A549 (cell line): ENCODE data around the gene RIC1. TPM values are rescaled to one million over a fixed set of nuclear protein-coding genes. Genes with fewer than 3 reads are reported as not detected.

Source experiments
- ATAC-seq, 2 experiments: fragments of 200-7000 bp in 1 of 2; fragments of >200 bp in 1 of 2; cut with Nextera tagmentation in 1 of 2; cut with Tn5 transposase in 1 of 2; 3 replicates each; pipeline versions ENCODE4 v1.8.0 to v1.9.1; 2018 to 2020; ENCODE audit warnings: mild to moderate bottlenecking in 1 of 2, moderate library complexity in 1 of 2
- CTCF ChIA-PET: fragments of 300-600 bp; sonication (Branson Sonifier 250); formaldehyde crosslinking; extraction: SDS; loops from one replicate; lab custom pipeline; 2021; ENCODE audit warnings: antibody characterized with exemption, inconsistent platforms; lab: Yijun Ruan, JAX
- POLR2A ChIA-PET: fragments of 350-600 bp; formaldehyde crosslinking; extraction: SDS; loops from one replicate; lab custom pipeline; 2021; ENCODE audit warnings: antibody characterized with exemption, inconsistent platforms; lab: Yijun Ruan, JAX
- DNase-seq, 2 experiments: peaks; one replicate each; pipeline versions ENCODE4 v3.0.0 to v3.0.0-alpha.2; 2011 to 2016; ENCODE audit warnings: low read depth in 1 of 2, low spot score in 1 of 2
- FAIRE-seq: peaks from 2 replicates; lab custom pipeline; 2011; peaks lifted over from hg19 to GRCh38; lab: Jason Lieb, UNC
- H3K27ac ChIP-seq, 2 experiments: fragments of >200 bp; sonication (Bioruptor Twin); formaldehyde crosslinking; 3 replicates each; pipeline ENCODE4 v1.5.1; 2016 to 2017
- H3K4me1 ChIP-seq: fragments of >200 bp; sonication (Bioruptor Twin); formaldehyde crosslinking; 3 replicates; pipeline ENCODE4 v1.6.1; 2016
- H3K4me2 ChIP-seq: fragments of >200 bp; sonication (Bioruptor Twin); formaldehyde crosslinking; 3 replicates; pipeline ENCODE4 v1.6.1; 2016
- H3K4me3 ChIP-seq: fragments of >200 bp; sonication (Bioruptor Twin); formaldehyde crosslinking; 3 replicates; pipeline ENCODE4 v1.5.1; 2016
- H3K9me3 ChIP-seq: fragments of >200 bp; sonication (Bioruptor Twin); formaldehyde crosslinking; 3 replicates; pipeline ENCODE4 v1.6.1; 2016
- ATOH8 ChIP-seq: fragments of 250-450 bp; sonication (Bioruptor Pico); IDR thresholded peaks from 2 replicates; pipeline ENCODE4 v1.5.0; 2020; ENCODE audit warnings: low read depth, mild to moderate bottlenecking, moderate library complexity
- BCL3 ChIP-seq: fragments of >200 bp; sonication (Bioruptor Twin); formaldehyde crosslinking; IDR thresholded peaks from 3 replicates; pipeline ENCODE4 v1.6.1; 2016
- CBX8 ChIP-seq: fragments of 200-600 bp; sonication (generic); IDR thresholded peaks from 2 replicates; pipeline ENCODE4 v1.6.1; 2016
- CTCF ChIP-seq: fragments of >200 bp; sonication (Bioruptor Twin); formaldehyde crosslinking; IDR thresholded peaks from 3 replicates; pipeline ENCODE4 v1.5.1; 2016
- HES2 ChIP-seq: fragments of >200 bp; sonication (Bioruptor Twin); formaldehyde crosslinking; IDR thresholded peaks from 2 replicates; pipeline ENCODE4 v1.6.1; 2016
- HMGXB4 ChIP-seq: fragments of 250-450 bp; sonication (Bioruptor Pico); IDR thresholded peaks from 2 replicates; pipeline ENCODE4 v1.5.0; 2021; ENCODE audit warnings: mild to moderate bottlenecking, moderate library complexity, borderline replicate concordance
- HOXA7 ChIP-seq: fragments of 250-450 bp; sonication (Bioruptor Pico); IDR thresholded peaks from 2 replicates; pipeline ENCODE4 v1.5.0; 2020; ENCODE audit warnings: mild to moderate bottlenecking, moderate library complexity
- HOXB13 ChIP-seq: fragments of 250-450 bp; sonication (Bioruptor Pico); IDR thresholded peaks from 2 replicates; pipeline ENCODE4 v1.5.0; 2020; ENCODE audit warnings: low read depth, mild to moderate bottlenecking, moderate library complexity
- JUN ChIP-seq, 2 experiments: fragments of >200 bp; sonication (Bioruptor Twin); formaldehyde crosslinking; IDR thresholded peaks; 2 replicates in 1 of 2; 3 replicates in 1 of 2; pipeline ENCODE4 v1.6.1; 2016 to 2017
- KDM5A ChIP-seq: fragments of 200-600 bp; sonication (generic); IDR thresholded peaks from 2 replicates; pipeline ENCODE4 v1.6.1; 2016; ENCODE audit warnings: antibody characterized with exemption, mild to moderate bottlenecking
- MAZ ChIP-seq: fragments of 150-350 bp; IDR thresholded peaks from 2 replicates; pipeline ENCODE4 v1.6.1; 2014; ENCODE audit warnings: antibody characterized with exemption, low read depth, low read length, borderline replicate concordance
- NFE2L2 ChIP-seq: fragments of 150-350 bp; conservative IDR thresholded peaks from 2 replicates; pipeline ENCODE4 v1.6.1; 2014; ENCODE audit warnings: low read length
- NR3C1 ChIP-seq: fragments of >200 bp; sonication (Bioruptor Twin); formaldehyde crosslinking; IDR thresholded peaks from 3 replicates; pipeline ENCODE4 v1.6.1; 2017
- PBX3 ChIP-seq: IDR thresholded peaks from 2 replicates; pipeline ENCODE4 v1.6.1; 2012
- RCOR1 ChIP-seq: fragments of 150-350 bp; IDR thresholded peaks from 2 replicates; pipeline ENCODE4 v1.6.1; 2014; ENCODE audit warnings: antibody characterized with exemption, low read length, low read depth
- RFX5 ChIP-seq: fragments of 450-650 bp; IDR thresholded peaks from 2 replicates; pipeline ENCODE4 v1.7.1; 2014; ENCODE audit warnings: antibody characterized with exemption, mild to moderate bottlenecking, moderate library complexity
- TP53 ChIP-seq: fragments of 250-450 bp; sonication (Bioruptor Pico); IDR thresholded peaks from 2 replicates; pipeline ENCODE4 v1.5.0; 2021; ENCODE audit warnings: mild to moderate bottlenecking, moderate library complexity
- ZSCAN20 ChIP-seq: fragments of 250-450 bp; sonication (Bioruptor Pico); IDR thresholded peaks from 2 replicates; pipeline ENCODE4 v1.8.0; 2022; ENCODE audit warnings: mild to moderate bottlenecking, moderate library complexity
- WGBS: methylation state at CpG from one replicate; pipeline ENCODE4 v1.1.6; 2017; ENCODE audit errors: missing lambda C conversion rate; 5-methylcytosine and 5-hydroxymethylcytosine counted together
- polyA plus RNA-seq, 4 experiments: library from polyadenylated mRNA; depleted of rRNA in 3 of 4; stranded (reverse); fragments of >200 nt; fragmentation: RNase III in 1 of 4; extraction: RNeasy Plus Mini Kit Qiagen cat#74134 plus additional on column Dnase treatment in 1 of 4; gene quantifications; 2 replicates in 3 of 4; 3 replicates in 1 of 4; pipeline ENCODE4 v1.2.3, GENCODE V29; 2011 to 2017

The RIC1 gene
- polyA plus RNA-seq, 2 of the 4 experiments (the other 2 are of a cell fraction): 10.7 to 26.8 TPM

GRCh38 chr9:5622016-5622415 lies 6.9 kb upstream of the RIC1 start (continued):
- TF ChIP-seq CTCF: no peak
- no peak for TF ChIP-seq HMGXB4 (CRISPR knock-in tag)
- TF ChIP-seq TP53 (CRISPR knock-in tag): no peak
- TF ChIP-seq RCOR1: no peak
- no peak for TF ChIP-seq ATOH8 (CRISPR knock-in tag)
- no peak for TF ChIP-seq HES2
- TF ChIP-seq PBX3: no peak
- no peak for TF ChIP-seq RFX5
- no peak for TF ChIP-seq NFE2L2
- TF ChIP-seq HOXA7 (CRISPR knock-in tag): no peak
- TF ChIP-seq ZSCAN20 (CRISPR knock-in tag): no peak
- no peak for TF ChIP-seq MAZ
- TF ChIP-seq JUN (IDR thresholded peaks at IDR 0.05): peak in 1 of 2 experiments; percentile 19; a peak in 1 of 5 replicates
- TF ChIP-seq BCL3: no peak
- no peak for TF ChIP-seq NR3C1

GRCh38 chr9:5624655-5625054 lies 4.3 kb upstream of the RIC1 start:
- H3K4me3 ChIP-seq: no peak overlapping the region
- WGBS: 93% methylated on average over 2 of the region's 2 CpGs
- no peaks in the 10 kb centered on the region for H3K9me3 ChIP-seq
- peaks cover 40% of the 10 kb centered on the region for H3K4me1 ChIP-seq
- H3K4me2 ChIP-seq: no peak overlapping the region
- ChIA-PET POLR2A (no interaction called here), CTCF (interaction anchor here (1.2 to 1.8 kb wide), 2 partner anchors 174 to 438 kb away, joined by 5 to 7 read pairs; partner anchors contain the start of gene CD274)
- TF ChIP-seq ZSCAN20 (CRISPR knock-in tag) (no peak), HOXA7 (CRISPR knock-in tag) (no peak), HOXB13 (no peak), CBX8 (no peak), BCL3 (no peak), KDM5A (no peak)
- DNase-seq (no peak), ATAC-seq (no peak), FAIRE-seq (no peak)
- no peak overlapping the region for H3K27ac ChIP-seq
